Esophagus mucosa (tissue), 1 donor: ENCODE data around the gene KLHL13. TPM values are rescaled to one million over a fixed set of nuclear protein-coding genes. Genes with fewer than 3 reads are reported as not detected.

Experiments used
- ATAC-seq: fragments of 200-7000 bp; cut with Tn5 transposase; one replicate; pipeline ENCODE4 v1.9.1; 2020
- total RNA-seq: library from RNA; stranded (reverse); gene quantifications from one replicate; pipeline ENCODE4 v1.2.4, GENCODE V29; 2023
- donor health status: DM: yes; HTN: yes; CAD: no.

The KLHL13 gene
- total RNA-seq, 1 donor from 2014 or later: 3.2 TPM

DNA sequence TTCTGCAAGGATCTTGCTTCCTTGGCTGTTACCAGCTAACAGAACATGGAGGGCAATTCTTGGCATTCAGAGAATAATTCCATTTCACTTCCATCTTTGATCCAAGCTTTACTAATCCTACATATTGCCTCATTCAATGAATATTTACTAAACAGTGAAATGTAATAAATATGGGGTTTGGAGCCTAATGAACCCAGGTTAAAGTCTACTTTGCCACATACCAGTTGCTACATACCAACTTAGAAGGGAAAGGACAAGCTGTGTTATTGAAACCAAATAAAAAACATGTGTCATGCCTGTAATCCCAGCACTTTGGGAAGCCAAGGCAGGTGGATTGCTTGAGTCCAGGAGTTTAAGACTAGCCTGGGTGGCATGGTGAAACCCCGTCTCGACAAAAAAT is 265.6 kb downstream of the KLHL13 start:
- no peak for ATAC-seq

Other genes starting within 250 kb of the KLHL13 start
- 12.0 TPM for gene WDR44, start 229.3 kb upstream of the KLHL13 start, total RNA-seq